ENCODE results near the gene SLC36A1. TPM values are rescaled to one million over a fixed set of nuclear protein-coding genes. Genes with fewer than 3 reads are reported as not detected.
"Not testable (repeated sequence)": the region's sequence is repeated elsewhere in the genome, so short reads cannot be mapped to it uniquely, and the experiment has no call there.

Gene SLC36A1
- polyA plus RNA-seq, result 1 to 10 TPM; 2.5 to 4.5 (median 3.1) TPM

DNA sequence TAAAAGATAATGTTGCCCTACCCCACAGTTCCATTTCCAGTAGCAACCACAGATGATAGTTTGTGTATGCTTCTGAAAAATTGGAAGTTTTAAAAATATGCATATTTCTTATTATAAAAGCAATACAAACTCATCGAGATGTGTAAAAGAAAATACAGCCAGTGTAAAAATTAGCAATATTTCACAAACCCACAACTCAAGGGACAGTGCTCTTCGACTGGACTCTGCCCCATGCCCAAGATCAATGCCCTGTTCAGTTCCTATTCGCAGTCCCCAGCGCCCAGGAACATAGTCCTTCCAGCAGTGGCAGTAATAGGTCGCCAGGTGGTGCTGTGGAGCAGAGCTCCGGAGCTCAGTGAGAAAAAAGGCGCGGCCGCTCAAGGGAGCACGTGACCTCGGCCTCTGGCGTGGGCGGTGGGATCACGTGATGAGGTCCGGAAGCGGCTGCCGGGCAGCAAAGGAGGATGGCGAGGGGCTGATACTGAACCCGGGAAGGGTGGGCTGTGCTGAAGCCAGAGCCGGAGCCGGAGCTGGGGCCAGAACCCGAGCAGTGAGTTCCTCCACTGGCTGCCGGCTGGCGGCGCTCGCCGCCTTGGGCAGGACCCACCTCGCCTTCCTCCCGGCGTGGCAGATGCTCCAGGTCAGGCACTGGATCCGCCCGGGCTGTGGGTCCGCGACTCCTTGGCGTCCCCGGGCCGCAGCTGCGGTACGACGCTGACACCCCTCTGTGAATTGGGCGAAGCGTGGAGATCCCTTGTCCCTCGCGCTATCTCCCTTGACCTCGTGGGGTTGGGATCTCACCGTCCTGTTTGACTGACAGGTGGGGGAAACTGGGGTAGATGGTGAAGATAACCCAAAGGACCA is at the start of gene SLC36A1:
SLC36A1 (plus strand) TSS at position 430 of the 864 bp plus-strand sequence. CDS start 11,190 bp downstream, outside the sequence.
- WGBS, 3 donors, result 0% methylated on average over 40 to 46 of the region's 46 CpGs
- H3K27ac ChIP-seq (ENCODE audit: low read depth, low read length), result no peak within 1 kb of the TSS

DNA sequence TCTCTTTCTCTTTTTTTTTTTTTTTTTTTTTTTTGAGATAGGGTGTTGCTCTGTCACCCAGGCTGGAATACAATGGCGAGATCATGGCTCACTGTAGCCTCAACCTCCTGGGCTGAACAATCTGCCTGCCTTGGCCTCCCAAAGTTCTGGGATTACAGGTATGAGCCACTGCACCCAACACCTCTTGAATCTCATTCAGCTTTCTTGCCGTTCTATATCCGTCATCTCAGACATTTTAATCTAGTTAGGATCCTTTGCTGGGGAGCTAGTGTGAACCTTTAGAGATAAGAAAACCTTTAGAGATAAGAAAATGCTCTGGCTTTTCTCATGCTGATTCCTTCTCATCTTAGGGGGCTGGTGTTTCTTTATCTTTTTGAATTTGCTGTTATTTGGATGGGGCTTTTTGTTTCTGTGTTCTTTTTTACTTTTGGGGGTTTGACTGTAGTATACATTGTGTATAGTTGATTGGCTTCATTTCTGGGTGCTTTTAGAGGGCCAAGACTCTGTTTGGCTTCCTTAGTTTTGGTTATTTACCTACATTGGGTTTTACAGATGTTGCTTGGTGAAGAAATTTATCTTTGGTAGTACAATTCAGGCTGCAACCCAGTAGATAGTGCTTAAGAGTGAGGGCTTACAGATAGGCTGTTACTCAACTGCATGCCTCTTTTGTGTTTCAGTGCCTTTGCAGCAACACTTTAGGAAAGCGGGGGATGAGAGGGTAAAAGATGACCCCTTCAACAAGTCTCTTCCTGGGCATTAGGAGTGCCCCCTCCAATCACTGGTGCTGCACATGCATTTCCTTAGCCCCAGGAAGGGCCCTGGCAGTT is 41.9 kb upstream of the SLC36A1 start:
- 46 to 69% (median 49%) methylated on average over 4 of the region's 4 CpGs for WGBS, 3 donors
- H3K27ac ChIP-seq (ENCODE audit: low read depth, low read length), result no peak overlapping the region

DNA sequence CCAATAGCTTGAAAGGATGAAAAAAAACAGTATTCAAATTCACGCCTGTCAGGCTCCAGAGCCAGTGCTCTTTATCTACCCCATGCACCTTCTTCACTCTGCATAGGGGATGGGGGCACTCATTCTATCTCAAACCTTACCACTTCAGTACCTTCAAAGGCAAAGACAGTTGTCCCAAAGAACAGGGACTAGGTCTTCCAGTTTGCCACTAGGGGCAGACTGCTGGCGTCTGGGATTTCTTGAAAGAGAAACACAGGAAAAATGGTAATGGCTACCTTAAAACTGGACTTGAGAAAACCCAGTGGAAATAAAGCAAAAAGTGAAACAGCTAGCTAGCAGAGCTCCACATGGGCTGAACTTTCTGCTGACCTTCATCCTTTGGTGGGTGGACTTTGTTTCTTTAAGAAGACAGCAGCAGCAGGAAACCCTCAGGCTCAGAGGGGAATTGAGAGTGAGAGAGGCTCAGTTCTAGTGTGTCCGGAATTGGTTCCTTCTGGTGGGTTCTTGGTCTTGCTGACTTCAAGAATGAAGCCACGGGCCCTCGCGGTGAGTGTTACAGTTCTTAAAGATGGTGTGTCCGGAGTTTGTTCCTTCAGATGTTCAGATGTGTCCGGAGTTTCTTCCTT is 41.0 kb upstream of the SLC36A1 start:
- WGBS, 3 donors, result 71 to 79% (median 73%) methylated on average over 6 to 8 of the region's 8 CpGs

DNA sequence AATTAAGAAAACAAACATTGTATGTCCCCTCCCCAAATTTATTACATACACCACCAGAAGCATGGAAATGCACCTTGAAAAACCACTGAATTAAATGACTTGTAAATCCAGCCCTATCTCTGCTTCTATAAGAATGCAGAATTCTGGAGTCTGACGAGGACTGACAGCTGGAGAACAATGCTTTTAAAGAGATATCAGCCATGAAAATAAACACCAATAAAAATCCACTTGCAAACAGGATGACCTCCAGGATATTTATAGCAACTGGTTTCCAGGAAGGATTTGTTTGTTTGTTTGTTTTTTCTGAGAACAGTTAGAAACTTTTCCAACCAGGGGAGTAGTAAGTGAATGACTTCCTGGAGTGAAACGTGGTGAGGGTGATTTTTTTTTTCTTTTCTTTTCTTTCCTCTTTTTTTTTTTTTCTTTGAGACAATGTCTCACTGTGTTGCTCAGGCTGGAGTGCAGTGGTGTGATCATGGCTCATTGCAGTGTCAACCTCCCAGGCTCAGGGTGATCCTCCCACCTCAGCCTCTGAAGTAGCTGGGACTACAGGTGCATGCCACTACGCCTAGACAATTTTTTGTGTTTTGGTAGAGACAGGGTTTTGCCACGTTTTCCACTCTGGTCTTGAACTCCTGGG is 38.7 kb upstream of the SLC36A1 start:
- WGBS, 3 donors, result 35 to 42% (median 40%) methylated on average over 4 of the region's 4 CpGs
- H3K27ac ChIP-seq (ENCODE audit: low read depth, low read length), result no peak overlapping the region

More for the DNA sequence above, 41.0 kb upstream of the SLC36A1 start:
- H3K27ac ChIP-seq (ENCODE audit: low read depth, low read length), result no peak overlapping the region

DNA sequence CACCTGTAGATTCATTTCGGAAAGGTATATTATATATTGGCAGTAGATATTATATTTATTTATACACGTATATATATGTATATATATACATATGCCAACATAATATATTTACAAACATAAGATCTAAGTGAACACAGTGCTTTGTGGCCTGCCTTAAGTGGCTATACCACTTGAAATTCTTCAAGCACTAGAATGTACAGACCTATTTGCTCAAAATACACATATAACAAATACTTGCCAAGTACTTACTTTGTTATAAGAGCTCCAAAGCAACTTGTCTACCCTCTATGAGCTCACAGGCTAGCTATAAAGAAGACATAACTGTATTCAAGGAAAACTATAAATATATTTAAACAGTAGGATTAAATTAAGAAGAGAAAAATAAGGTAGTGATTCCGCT is 33.6 kb upstream of the SLC36A1 start:
- 71 to 89% (median 83%) methylated on average over 3 of the region's 3 CpGs for WGBS, 3 donors
- no peak overlapping the region for H3K27ac ChIP-seq (ENCODE audit: low read depth, low read length)

DNA sequence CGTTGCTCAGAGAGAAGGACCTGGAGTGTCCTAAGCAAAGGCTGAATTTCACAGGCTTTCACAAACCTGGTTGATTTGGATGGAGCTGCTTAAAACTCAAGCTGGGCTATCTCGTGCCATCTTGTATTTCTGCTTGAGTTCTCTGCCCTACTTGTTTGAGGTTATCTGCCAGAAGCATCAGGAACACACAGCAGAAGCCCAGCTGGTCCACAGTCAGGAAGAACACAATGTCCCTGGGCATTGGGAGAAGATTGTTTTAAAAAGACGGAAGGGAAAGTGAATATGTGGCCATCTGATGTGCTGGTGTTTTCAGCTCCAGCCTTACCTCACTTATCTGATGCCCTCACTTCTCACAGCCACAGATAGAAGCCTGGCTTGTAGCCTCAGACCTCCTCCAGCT is 32.9 kb upstream of the SLC36A1 start:
- 62 to 72% (median 69%) methylated on average over 3 of the region's 3 CpGs for WGBS, 3 donors
- H3K27ac ChIP-seq (ENCODE audit: low read depth, low read length), result no peak overlapping the region

DNA sequence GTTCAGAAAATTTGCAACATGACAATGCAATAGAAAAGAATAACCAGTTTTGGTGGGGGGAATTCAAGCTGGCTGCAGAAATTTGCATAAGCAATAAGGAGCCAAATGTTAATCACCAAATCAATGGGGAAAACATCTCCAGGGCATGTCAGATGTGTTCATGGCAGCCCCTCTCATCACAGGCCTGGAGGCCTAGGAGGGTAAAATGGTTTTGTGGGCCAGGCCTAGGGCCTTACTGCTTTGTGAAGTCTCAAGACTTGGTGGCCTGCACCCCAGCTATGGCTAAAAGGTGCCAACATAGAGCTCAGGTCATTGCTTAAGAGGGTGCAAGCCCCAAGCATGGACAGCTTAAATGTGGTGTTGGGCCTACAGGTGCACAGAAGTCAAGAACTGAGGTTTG is 29.7 kb upstream of the SLC36A1 start:
- no peak overlapping the region for H3K27ac ChIP-seq (ENCODE audit: low read depth, low read length)

DNA sequence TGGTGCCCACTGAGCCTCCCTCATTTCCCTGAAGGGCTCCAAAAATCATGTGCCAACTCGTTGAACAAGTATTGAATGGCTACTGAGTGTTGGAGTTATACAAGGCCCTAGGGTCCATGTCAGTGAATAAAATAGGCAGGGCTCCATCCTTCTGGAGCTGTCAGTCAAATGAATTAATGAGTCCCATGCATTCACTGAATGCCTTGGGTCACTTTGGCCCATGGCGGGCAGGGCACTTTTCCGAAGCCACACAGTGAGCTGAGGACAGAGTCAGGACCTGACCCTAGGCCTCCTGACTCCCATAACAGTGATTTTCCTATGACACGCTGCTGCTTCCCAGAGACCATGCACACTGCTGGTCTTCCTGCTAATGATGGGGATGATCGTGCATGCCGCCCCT is 27.3 kb upstream of the SLC36A1 start:
- WGBS, 3 donors, result 83 to 87% (median 84%) methylated on average over 6 of the region's 6 CpGs
- H3K27ac ChIP-seq (ENCODE audit: low read depth, low read length), result no peak overlapping the region

DNA sequence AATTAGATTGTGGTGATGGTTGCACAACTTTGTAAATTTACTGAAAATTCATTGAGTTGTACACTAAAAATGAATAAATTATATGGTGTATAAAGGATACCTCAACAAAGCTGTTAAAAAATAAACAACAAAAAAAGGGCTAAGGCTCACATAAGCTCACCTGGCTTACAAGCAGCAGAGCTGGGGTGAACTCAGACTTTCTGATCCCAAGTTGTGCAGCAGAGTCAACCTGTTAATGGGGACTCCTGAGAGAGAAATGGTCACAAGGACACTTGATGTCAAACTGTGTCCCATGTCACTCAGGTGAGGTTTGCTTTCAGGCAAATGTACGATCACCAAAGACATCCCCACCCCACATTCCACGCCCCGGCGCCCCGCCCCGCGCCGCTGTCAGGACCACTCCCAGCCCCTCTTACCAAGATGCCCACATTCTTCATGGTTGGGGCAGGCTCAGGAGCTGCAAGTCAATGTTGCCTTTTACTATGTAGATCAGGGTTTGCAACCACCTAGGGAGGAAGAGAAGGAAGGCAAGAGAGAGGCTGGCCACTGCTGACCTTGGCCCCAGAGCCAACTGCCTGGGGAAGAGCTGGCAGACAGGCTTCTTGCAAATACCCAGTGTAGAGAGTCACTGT is 22.4 kb upstream of the SLC36A1 start:
- WGBS, 3 donors, result 12 to 32% (median 30%) methylated on average over 8 of the region's 8 CpGs
- H3K27ac ChIP-seq (ENCODE audit: low read depth, low read length), result no peak overlapping the region

DNA sequence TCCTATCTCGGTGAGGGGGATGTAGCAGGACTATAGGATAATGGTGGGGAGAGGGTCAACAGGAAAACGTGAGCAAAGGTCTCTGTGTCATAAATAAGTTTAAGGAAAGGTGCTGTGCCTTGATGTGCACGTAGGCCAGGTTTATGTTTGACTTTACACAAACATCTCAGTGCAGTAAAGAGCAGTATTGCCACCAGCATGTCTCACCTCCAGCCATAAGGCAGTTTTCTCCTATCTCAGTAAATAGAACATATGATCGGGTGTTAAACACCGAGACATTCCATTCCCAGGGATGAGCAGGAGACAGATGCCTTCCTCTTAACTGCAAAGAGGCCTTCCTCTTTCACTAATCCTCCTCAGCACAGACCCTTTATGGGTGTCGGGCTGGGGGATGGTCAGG is 21.1 kb upstream of the SLC36A1 start:
- WGBS, 3 donors, result 38 to 54% (median 52%) methylated on average over 6 of the region's 6 CpGs
- not testable (repeated sequence) for H3K27ac ChIP-seq (ENCODE audit: low read depth, low read length)

DNA sequence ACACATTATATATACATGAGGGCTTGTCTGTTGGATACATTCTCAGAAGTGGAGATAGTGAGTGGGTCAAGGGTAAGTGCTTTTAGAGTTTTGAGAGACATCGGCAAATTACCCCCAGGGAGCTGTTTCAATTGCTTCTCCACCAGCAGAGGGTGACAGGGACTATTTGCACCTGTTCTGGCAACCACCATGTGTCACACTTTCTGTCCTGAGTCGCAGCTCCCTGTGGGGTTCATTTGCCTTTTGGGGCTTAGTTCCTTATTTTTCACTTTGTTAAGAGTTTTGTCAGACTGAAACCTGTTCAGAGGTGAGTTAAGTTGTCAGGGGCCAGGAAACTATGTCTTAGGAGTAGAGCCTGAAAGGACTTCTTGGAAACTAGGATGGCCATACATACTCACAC is 20.1 kb upstream of the SLC36A1 start:
- no peak overlapping the region for H3K27ac ChIP-seq (ENCODE audit: low read depth, low read length)
- WGBS, 3 donors, result 51 to 78% (median 65%) methylated on average over 2 of the region's 2 CpGs

DNA sequence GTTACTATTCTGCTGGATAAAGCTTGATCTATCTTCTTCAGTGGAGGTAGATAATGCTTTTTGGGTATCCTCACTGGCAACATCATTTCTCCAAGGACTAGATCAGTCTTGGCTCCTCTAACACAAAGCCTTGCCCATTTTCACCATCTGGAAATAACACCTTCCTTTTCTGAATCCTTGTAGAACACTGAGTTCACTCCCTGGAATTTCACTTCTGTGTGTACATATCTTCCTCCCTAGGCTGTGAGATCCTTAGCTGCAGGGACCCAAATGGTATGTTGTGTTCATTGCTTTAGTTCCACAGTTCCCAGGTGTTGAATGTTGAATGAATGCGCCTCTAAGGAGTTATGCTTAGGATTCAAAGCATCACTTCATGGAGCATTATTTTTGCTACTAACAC is 16.7 kb upstream of the SLC36A1 start:
- 96 to 99% (median 98%) methylated on average over 1 of the region's 1 CpG for WGBS, 3 donors
- H3K27ac ChIP-seq (ENCODE audit: low read depth, low read length), result no peak overlapping the region

DNA sequence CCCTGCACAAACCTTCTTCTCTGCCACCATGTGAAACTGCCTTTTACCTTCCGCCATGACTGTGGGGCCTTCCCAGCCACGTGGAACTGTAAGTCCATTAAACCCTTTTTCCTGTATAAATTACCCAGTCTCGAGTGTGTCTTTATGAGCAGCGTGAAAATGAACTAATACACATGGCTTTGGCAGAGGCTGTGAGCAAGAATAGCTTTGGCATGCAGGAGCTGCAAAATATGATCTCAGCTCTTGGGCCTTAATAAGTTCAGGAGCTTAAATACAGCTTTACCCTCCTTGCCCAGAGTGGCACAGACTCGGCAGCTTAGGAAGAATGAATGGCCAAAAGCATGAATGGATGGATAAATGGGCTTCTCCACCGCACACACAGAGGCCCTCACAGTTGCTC is 15.7 kb upstream of the SLC36A1 start:
- H3K27ac ChIP-seq (ENCODE audit: low read depth, low read length), result no peak overlapping the region
- 68 to 79% (median 77%) methylated on average over 6 of the region's 6 CpGs for WGBS, 3 donors

DNA sequence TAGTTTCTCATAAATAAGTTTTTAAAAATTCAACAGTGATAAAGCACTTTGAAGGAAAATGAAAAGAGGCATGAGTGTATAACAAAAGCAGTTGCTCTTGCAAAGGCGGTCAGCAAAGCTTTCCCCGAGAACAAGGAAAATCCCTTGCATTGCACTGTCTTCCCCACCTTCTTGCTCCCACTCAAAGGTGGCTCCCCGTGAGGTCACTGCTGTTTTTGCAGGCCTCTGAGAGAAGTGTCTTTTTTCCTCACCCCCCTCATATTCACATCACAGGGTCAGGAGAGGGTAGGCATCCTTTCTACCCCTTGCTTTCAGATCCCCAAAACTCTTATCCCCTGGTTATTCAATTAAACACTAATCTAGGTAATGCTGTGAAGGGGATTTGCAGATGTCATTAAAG is 15.2 kb upstream of the SLC36A1 start:
- 90% methylated on average over 3 of the region's 3 CpGs for WGBS, 3 donors
- no peak overlapping the region for H3K27ac ChIP-seq (ENCODE audit: low read depth, low read length)

DNA sequence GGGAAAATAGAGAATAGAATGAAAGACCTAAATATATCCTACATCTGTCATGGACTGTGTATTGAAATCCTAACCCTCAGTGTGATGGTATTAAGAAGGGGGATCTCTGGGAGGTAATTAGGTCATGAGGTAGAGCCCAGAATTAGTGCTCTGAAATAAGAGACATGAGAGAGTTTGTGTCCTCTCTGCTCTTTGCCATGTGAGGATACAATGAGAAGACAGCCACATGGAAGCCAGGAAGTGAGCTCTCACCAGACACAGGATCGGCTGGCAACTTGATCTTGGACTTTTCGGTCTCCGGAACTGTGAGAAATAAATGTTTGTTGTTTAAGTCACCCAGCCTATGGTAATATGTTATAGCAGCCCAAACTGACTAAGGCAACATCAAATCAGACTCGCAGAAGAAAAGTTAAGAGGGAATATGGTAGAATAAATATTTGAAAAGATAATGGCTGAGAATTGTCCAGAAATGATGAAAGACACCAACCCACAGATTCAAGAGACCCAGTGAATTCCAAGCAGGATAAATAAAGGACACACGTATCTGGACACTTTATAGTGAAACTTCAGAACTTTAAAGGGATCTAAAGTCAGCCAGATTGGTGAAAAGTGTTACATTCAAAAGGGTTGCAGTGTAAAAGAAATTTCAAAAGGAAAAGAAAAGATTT is 12.7 kb upstream of the SLC36A1 start:
- H3K27ac ChIP-seq (ENCODE audit: low read depth, low read length), result no peak overlapping the region

DNA sequence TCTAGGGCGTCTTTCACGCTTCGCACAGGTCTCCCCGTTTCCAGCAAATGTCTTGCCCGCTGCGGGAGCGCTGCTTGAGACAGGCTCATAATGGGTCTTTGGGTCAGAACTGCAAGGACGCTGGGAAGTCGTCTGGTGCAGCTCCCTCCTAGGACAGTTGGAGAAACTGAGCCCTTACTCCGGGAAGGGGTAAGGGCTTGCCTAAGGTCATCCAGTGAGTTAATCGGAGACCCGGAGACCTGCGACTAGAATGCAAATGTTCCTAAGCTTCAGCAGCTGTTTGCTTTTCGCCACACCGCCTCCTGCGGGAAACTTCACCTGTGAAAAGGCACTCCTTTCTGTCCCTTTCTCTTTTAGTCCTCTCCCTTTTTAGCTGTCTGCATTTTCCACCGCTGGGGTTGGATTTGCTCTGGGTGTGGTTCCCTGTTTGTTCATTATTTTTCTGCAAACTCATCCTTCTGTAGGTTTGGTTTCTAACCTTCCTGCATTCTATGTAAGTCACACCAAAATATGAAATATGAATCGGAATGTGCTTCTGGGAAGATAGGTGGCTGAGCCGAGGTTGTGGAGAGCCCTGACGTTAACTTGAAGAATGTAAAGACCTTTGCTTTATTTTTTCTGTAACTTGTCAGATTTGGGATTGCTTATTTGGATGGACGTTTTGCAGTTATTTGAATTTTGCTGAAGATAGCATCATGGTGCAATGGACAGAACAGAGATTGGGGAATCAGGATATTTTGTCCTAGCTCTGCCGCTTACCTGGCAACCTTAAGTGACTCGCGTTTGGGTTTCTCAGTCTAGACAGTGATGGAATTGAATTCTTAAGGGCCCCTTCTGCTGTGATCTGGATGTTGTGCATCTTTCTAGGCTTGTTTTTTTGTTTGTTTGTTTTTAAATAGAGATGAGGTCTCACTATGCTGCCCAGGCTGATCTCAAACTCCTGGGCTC is 909 bp downstream of the SLC36A1 start:
- 11% methylated on average over 24 of the region's 24 CpGs for WGBS, 3 donors
- H3K27ac ChIP-seq (ENCODE audit: low read depth, low read length), result no peak overlapping the region

More for the DNA sequence above, 12.7 kb upstream of the SLC36A1 start:
- 81 to 93% (median 88%) methylated on average over 5 of the region's 5 CpGs for WGBS, 3 donors

DNA sequence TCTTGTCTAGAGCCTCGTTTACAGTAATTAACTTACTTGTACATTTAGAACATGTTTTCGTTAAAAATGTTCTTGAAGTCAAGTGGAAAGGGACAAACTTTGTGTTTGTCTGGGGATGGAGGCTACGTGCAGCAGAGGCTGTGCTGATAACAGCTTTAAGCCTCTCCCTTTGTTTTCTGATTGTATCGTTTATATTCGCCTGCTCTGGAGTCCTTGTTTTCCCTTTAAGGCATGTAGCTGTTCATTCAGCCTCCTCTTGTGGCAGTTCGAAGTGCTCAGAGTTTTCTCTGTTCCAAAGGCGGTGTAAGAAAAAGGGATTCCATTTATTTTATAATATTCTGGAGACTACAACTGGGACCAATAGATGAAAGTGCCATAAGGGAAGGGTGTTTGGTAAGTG is 1.9 kb downstream of the SLC36A1 start:
- WGBS, 3 donors, result 68 to 81% (median 81%) methylated on average over 7 of the region's 7 CpGs
- no peak overlapping the region for H3K27ac ChIP-seq (ENCODE audit: low read depth, low read length)
